ENCODE measurements around the gene RPTOR.
"Not testable (repeated sequence)": the region's sequence is repeated elsewhere in the genome, so short reads cannot be mapped to it uniquely, and the experiment has no call there.

Gene RPTOR, protein sequence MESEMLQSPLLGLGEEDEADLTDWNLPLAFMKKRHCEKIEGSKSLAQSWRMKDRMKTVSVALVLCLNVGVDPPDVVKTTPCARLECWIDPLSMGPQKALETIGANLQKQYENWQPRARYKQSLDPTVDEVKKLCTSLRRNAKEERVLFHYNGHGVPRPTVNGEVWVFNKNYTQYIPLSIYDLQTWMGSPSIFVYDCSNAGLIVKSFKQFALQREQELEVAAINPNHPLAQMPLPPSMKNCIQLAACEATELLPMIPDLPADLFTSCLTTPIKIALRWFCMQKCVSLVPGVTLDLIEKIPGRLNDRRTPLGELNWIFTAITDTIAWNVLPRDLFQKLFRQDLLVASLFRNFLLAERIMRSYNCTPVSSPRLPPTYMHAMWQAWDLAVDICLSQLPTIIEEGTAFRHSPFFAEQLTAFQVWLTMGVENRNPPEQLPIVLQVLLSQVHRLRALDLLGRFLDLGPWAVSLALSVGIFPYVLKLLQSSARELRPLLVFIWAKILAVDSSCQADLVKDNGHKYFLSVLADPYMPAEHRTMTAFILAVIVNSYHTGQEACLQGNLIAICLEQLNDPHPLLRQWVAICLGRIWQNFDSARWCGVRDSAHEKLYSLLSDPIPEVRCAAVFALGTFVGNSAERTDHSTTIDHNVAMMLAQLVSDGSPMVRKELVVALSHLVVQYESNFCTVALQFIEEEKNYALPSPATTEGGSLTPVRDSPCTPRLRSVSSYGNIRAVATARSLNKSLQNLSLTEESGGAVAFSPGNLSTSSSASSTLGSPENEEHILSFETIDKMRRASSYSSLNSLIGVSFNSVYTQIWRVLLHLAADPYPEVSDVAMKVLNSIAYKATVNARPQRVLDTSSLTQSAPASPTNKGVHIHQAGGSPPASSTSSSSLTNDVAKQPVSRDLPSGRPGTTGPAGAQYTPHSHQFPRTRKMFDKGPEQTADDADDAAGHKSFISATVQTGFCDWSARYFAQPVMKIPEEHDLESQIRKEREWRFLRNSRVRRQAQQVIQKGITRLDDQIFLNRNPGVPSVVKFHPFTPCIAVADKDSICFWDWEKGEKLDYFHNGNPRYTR (N-terminal part only)

DNA sequence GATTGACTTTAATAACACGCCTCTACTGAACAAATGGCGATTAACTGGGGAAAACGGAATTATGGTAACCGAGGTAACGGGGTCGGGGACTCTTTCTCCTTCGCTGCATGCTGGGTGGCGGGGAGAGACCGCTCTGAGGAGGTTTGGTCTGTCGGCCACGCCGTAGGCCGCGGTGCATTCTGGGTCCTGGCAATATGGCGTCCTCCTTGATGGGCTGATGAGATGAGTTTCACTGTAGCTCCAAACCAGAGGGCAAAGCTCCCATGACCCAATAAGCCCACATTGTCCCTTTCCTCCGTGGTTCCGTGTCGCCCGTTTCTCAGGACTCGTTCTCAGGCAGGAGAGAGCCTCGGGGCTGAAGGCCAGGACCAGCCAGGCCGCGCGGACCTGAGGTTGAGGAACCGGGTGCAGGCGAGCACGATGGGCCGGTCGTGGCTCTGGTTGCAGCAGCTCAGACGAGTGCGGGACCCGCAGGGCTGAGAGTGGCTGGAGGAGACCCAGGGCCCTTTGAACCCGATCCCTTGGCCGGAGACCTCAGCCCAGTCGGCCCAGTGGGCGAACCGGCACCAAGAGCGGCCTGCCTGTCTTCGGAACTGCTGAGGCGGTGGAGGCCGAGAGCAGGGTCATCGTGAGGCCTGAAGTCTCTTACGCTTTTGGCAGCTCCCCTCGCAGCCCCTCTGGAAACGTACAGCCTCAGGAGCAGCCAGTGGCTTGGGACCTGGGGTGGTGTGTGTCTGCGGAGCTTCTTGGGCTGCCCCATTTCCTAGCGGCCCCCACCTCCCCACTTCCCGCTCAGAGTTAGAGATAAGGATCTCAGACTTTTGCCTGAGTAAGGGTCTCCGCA, at the start of gene RPTOR:
RPTOR (plus strand) TSS at position 184 of the 844 bp plus-strand sequence. CDS start 792 bp downstream, outside the sequence.
- DNase-seq (ENCODE audit: low read depth in 2 of 2): peak; percentile 75 to 78

DNA sequence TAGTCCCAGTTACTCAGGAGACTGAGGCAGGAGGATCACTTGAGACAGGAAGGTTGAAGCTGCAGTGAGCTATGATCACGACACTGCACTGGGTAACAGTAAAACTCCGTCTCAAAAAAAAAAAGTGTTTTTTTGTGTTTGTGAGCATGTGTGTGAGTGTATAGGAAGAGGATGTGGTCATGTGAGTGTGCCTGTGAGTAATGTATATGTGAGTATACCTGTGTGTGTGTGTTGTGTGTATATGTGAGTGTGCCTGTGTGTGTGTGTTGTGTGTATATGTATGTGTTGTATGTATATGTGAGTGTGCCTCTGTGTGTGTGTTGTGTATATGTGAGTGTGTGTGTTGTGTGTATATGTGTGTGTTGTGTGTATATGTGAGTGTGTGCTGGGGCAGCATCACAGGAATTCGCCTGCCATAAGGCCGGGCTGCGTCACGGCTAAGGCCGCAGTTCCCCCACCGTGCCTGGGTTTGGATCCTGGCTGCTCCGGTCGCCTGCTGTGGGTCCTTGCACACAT, 46.9 kb upstream of the RPTOR start:
- DNase-seq (ENCODE audit: low read depth in 2 of 2): no peak

DNA sequence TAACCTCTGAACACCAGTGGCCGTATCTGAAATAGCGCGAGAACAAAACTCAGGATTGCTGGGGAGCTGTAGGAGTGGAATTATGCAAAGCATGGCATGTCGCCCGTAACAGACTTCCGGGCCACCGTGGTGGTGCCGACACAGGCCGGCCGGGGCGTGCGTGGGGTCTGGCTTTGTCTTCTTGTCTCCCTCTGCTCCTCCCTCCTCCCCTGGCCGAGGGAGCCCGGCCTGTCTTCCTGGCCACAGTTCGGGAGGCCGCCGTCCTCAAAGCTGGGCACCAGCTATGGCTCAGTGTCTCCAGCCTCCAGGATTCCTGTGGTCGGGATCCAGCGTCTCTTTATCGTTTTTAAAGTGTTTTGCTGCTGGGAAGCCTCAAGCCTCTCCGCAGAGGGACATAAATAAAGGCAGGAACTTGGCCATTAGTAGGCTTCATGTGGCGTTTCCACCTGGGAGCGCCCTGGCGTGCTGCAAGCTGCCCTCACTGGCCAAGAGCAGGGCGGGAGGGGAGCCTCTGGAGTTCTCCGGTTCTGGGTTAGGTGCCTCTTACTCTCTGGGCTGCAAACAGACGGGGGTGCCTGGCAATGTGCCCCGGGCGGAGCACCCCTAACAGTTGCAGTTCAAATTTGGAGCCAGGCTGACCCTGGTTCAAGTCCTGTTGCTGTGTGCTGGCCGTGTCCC, 46.3 kb upstream of the RPTOR start:
- no peak for DNase-seq (ENCODE audit: low read depth in 2 of 2)

DNA sequence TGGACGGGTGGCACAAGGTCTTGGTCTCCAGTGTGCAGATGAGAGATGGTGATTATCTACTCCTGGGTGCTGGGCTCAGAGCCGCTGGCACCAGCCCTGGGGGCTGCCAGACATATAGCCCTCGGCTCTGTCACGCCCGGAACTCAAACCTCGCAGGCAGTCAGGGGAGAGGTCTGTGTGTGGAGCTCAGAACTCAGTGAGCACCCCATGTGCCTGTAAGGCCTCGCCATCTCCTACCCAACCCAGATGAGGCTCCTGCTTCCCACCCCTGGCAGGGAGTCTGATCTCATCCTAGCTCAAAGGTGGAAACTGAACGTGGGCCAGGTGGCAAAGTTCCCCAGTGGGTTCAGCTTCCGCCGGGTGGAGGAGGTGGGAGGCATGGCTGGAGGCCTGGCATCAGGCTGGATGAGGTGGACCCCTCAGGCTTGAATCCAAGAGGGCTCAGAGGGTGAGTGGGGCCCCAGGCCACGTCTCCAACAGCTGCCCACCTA, 45.7 kb upstream of the RPTOR start:
- no peak for DNase-seq (ENCODE audit: low read depth in 2 of 2)

DNA sequence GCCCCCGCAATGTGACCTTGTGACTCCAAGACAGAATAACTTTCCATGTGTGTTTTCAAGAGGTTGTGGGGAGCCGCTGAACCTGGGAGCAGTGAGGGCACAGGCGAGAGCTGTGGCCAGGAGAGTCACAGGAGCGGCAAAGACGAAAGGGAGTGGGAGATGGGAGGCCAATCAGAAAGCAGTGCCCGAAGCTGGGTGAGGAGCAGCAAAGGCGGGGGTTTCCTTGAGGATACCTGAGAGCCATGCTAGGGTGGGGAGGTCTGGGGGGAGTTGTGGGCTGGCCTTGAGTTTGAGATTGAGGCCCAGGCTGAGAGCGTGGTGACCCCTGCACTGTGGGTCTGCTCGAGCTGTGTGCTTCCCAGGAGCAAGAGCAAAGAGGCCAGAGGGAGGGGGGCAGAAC, 45.1 kb upstream of the RPTOR start:
- DNase-seq (ENCODE audit: low read depth in 2 of 2): no peak

DNA sequence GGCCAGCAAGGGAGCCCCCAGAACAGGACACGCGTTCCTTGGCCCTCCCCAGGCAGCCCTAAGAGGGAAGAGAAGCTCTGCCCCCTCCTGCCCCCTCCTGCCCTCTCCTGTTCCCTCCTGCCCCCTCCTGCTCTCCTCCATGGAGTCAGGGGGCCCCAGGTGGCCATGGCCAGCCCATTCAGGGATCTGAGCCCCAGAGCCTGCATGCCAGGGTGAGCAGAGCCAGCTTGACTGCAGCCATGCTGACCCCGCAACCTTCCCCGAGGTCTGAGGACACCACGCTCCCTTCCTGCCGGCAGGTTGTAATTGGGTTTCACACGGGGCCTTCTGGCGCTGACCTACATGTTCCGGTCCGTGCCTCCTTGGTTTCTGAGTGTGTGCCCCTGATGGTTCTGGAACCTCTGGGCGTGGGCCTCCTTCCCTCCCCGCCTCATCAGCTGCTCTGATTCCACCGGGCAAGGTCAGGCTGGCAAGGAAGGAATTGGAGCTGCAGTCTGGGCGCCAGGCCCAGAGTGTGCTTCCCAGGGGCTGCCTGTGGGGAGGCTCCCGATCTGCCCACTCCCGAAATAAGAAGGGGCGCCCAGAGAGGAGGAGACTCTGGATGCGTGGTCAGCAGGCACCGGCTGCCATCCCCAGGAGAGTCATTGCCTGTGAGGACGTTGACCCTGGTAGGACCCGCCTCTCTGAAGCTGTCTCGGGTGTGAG, 44.5 kb upstream of the RPTOR start:
- DNase-seq (ENCODE audit: low read depth in 2 of 2): no peak

DNA sequence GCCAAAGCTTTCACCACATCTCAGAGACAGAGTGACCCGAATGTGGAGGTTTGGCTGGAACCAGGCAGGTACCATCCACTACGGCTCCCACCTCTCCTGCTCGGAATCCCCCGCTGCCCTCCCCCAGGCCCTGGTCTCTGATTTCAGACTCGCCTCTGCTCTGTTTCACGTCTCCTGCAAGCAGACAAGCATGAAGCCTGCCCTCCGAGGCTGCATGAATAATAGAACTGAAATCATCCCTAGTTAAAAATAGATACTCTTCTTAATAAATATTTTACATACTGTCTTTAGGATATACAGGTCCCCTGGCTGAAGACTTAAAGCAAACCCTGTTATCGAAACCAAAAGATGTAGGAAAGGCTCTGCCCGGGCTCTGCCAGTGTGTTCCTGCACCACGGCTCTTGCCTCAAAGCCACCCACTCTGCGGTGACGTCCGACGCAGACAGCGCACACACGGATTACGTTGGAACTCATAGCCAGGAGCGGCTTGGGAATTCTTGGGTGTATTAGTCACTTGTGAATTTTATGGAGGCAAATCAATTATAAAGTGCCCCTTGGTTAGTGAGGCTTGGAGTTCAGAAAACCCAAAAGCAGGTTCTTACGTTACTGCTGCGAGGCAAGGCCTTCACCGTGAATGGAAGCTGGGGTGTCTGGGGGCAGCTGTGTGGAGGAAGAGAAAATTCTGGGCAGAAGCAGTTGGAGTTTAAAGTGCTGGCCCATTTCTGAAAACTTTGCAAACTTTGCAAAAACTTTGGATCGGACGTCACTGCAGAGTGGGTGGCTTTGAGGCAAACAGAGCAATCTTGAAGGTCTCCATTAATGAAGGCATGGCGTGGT, 42.7 kb upstream of the RPTOR start:
- no peak for DNase-seq (ENCODE audit: low read depth in 2 of 2)

DNA sequence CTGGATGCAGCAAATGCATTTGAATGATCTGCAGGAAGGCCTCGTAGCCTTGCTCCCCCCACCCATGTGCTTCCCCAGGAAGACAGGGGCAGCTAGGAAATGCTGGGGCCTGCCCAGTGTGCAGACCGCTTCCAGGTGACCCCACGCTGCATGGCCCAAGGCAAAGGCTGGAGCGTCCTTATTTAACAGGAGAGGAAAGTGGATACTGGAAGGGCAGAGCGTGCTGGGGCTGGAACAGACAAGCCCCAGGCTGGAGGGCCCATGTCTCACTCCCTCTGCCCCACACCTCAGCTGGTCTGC, 42.1 kb upstream of the RPTOR start:
- no peak for DNase-seq (ENCODE audit: low read depth in 2 of 2)

DNA sequence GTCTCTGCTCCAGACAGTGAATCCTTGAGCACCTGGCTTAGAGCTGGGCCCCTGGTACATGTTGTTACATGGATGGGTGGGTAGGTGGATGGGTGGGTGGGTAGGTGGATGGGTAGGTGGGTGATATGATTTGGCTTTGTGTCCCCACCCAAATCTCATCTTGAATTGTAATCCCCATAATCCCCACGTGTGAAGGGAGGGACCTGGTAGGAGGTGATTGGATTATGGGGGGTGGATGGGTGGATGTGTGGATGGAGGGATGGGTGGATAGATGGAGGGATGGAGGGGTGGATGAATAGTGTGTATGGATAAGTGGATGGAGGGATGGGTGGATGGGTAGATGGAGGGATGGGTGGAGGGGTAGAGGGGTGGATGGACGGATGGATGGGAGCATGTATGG, 41.6 kb upstream of the RPTOR start:
- no peak for DNase-seq (ENCODE audit: low read depth in 2 of 2)

DNA sequence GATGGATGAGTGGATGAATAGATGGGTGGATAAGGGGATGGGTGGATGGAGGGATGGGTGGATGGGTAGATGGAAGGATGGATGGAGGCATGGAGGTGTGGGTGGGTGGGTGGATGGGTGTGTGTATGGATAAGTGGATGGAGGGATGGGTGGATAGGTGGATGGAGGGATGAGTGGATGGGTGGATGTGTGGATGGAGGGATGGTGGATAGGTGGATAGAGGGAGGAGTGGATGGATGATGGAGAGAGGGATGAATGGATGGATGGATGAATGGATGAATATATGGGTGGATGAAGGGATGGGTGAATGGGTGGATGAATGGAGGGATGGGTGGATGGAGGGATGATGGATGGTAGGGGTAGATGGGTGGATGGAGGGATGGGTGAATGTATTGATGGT, 40.7 kb upstream of the RPTOR start:
- DNase-seq (ENCODE audit: low read depth in 2 of 2): no peak

DNA sequence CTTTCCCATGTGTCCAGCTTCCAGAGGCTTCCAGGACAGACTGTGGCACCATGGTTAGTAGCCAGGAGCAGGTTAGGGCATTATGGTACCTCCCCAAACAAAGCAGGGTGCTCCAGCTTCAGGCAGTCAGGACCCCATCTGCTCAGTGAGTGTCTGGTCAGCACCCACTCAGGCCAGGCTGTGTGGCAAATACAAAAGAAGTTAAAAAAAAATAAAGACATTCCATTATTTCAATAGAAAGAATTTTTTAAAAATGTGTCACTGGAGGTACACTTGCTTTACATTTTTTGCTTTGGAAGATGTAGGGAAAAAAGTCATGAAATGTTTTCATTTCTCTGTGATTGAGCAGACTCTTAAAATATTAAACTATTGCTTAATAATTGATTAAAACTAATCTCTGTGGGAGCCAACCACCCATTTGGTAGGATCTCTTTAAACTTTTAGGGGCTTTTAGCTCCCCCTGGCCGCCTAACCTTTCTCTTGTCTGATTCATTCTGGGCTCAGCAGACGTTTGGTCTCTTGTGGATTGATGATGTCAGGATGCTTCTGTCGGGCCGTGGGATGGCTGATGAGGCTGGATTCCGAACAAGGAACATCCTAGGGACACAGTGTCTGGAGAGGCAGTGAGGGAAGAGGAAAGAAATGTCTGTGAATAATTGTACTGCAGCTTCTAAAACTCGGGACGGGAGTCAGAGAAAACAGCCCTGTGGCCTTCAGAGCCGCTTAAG, 39.8 kb upstream of the RPTOR start:
- no peak for DNase-seq (ENCODE audit: low read depth in 2 of 2)

DNA sequence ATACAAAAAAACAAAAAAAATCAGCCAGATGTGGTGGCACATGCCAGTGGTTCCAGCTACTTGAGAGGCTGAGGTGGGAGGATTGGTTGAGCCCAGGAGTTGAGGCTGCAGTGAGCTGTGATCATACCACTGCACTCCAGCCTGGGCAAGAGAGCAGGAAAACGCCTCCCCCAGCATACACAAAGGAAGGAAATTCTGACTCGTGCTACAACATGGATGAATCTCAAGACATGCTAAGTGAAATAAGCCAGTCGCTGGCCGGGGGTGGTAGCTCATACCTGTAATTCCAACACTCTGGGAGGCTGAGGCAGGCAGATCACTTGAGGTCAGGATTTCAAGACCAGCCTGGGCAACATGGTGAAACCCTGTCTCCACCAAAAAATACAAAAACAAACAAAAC, 37.5 kb upstream of the RPTOR start:
- not testable (repeated sequence) for DNase-seq (ENCODE audit: low read depth in 2 of 2)

DNA sequence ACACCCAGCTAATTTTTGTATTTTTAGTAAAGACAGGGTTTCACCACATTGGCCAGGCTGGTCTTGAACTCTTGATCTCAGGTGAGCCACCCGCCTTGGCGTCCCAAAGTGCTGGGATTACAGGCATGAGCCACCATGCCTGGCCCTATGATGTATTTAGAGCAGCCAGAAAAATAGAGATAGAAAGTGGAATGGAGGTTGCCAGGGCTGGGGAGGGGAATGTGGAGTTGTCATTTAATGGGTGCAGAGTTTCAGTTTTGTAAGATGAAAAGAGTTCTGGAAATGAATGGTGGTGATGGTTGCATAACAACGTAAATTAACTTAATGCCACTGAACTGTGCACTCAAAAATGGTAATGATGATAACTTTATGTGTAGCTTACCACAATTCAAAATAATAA, 36.7 kb upstream of the RPTOR start:
- DNase-seq (ENCODE audit: low read depth in 2 of 2): no peak

DNA sequence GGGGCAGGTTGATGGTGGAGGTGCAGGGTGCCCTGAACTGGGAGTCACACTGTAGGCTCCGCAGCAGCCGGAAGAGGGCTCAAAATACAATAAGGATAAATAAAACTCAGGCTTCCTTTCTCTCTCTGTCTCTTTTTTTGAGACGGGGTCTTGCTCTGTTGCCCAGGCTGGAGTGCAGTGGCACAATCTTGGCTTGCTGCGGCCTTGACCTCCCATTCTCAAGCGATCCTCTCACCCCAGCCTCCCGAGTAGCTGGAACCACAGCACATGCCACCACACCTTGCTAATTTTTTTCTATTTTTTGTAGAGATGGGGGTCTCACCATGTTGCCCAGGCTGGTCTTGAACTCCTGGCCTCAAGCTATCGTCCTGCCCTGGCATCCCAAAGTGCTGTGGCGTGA, 35.3 kb upstream of the RPTOR start:
- no peak for DNase-seq (ENCODE audit: low read depth in 2 of 2)

DNA sequence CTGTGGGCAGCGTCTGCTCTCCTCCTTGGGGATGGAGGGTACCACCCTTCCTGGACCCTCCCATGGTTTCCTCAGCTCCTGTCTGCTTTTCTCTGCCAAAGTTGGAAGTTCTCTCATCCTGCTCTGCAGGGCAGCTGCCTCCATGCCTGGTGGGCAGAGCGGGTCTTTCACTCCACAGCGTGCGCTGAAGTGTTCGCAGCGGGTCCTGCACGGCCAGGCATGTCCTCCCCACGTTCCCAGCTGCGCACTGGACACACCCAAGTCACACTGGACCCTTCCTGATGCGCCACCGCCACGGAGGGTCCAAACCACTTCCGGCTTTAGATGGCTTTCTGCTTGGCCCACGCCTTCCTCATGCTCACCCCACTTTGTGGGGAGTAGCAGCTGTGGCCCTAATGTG, 34.5 kb upstream of the RPTOR start:
- no peak for DNase-seq (ENCODE audit: low read depth in 2 of 2)

DNA sequence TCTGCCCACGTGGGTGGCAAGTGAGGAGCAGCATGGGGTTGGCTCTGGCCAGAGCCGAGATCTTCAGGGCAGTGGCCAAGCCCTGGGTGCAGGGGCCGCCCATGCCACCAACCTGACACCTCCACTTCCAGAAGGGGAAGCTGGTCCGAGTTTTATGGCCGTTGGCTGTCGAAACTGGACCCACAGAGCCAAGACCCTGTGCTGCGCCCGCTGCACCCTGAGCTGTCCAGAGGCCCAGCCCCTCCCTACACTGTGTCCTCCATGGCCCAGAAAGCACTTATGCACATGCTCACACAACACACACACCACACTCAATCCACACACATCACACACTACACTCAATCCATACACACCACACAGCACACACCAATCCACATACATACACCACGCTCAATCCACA, 33.9 kb upstream of the RPTOR start:
- no peak for DNase-seq (ENCODE audit: low read depth in 2 of 2)

DNA sequence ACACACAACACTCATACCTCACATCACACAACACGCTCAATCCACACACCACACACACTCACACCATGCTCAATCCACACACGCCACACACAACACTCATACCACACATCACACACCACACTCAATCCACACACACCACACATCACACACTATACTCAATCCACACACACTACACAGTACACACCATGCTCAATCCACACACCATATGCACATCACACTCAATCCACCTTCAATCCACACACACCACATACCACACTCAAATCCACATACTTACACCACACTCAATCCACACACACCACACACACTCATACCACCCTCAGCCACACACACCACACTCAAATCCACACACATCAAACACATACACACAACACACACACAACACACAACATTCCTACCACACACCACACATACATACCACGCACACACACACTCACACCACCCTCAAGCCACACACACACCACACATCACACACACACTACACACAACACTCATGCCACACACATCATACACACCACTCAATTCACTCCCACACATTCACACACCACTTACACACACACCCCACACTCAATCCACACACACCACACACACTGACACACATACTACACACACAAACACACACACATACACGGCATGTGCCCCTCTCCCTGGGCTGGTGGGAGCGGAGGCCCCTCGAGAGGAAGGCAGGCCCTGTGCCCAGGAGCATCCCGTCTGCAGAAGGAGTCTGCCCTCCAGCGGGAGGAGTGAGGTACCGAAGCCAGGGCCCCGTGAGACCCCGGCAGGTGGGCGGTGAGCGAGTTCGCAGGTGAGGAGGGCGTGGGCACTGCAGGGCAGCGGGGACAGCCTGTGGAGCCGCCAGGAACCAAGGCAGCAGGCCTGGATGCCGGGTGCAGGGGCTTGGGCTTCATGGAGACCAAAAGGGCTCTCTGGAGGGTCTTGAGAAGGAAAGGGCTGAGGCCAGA, 33.1 kb upstream of the RPTOR start:
- no peak for DNase-seq (ENCODE audit: low read depth in 2 of 2)
